Measurements from ENCODE around the gene ME2.

- TF ChIP-seq CTCF (IDR thresholded peaks at IDR 0.05) (no peak), POLR2A (IDR thresholded peaks at IDR 0.05) (no peak)
These were observed 39.6 kb upstream of the ME2 start for GRCh38 chr18:50839341-50839740.

All from uterus (tissue), 2 donors.